Measurements from ENCODE around the gene FOXP1. TPM values are rescaled to one million over a fixed set of nuclear protein-coding genes. Genes with fewer than 3 reads are reported as not detected.

Gene FOXP1
- total RNA-seq, 1 experiment from 2014 or later, result 75.3 TPM

GRCh38 chr3:71559578-71560162, 23.9 kb downstream of the FOXP1 start:
- Histone ChIP-seq H3K4me2 (ENCODE audit: insufficient read depth, insufficient read length, low read length) (no peak overlapping the region), H3K23me2 (ENCODE audit: insufficient read length, low read depth, low read length, poor library complexity, severe bottlenecking) (no peaks in the 10 kb centered on the region), H3K4ac (ENCODE audit: low read depth, low read length) (no peak overlapping the region), H2BK5ac (ENCODE audit: insufficient read length, low read length) (no peak overlapping the region), H2AFZ (ENCODE audit: low read length) (no peak overlapping the region), H2BK120ac (ENCODE audit: low read depth, low read length, poor library complexity, severe bottlenecking) (no peak overlapping the region), H3K79me2 (ENCODE audit: insufficient read depth, low read length) (no peaks in the 10 kb centered on the region), H3K79me1 (ENCODE audit: insufficient read depth, low read depth, low read length, poor library complexity, severe bottlenecking) (no peaks in the 10 kb centered on the region), H3K27ac (ENCODE audit: insufficient read length, low read depth, low read length) (no peak overlapping the region), H2BK12ac (ENCODE audit: insufficient read length, low read depth, low read length) (no peak overlapping the region), H3T11ph (ENCODE audit: low read length) (no peak overlapping the region), H3K23ac (ENCODE audit: insufficient read length, low read depth, low read length) (no peak overlapping the region), H3K27me3 (ENCODE audit: insufficient read depth, low read length) (no peaks in the 10 kb centered on the region), H3K14ac (ENCODE audit: insufficient read depth, low read length) (no peak overlapping the region), H4K8ac (replicated peaks; ENCODE audit: insufficient read length, low read depth, low read length) (no peak overlapping the region), H2BK15ac (ENCODE audit: low read depth, low read length) (no peak overlapping the region), H3K9me3 (ENCODE audit: control insufficient read depth, low read depth, low read length) (no peaks in the 10 kb centered on the region), H2BK20ac (ENCODE audit: low read depth, low read length, poor library complexity, severe bottlenecking) (no peak overlapping the region), H4K91ac (ENCODE audit: insufficient read length, low read depth, low read length) (no peak overlapping the region), H3K18ac (ENCODE audit: insufficient read length, low read depth, low read length) (no peak overlapping the region), H4K20me1 (ENCODE audit: control insufficient read depth, insufficient read depth, insufficient read length) (no peaks in the 10 kb centered on the region), H3K4me1 (ENCODE audit: insufficient read depth, low read length) (no peaks in the 10 kb centered on the region), H3K9ac (ENCODE audit: extremely low read depth, insufficient read length, low read length) (no peak overlapping the region), H2AK5ac (ENCODE audit: insufficient read length, low read length) (no peak overlapping the region), H4K5ac (ENCODE audit: insufficient read length, low read depth, low read length) (no peak overlapping the region), H3K56ac (ENCODE audit: insufficient read length, low read depth, low read length) (no peak overlapping the region)
- Mint-ChIP-seq H3K9me3 (no peaks in the 10 kb centered on the region), H3K4me1 (peaks cover 4 to 10% of the 10 kb centered on the region in 2 experiments; a peak in 2 of 4 replicates), H3K27ac (no peak overlapping the region), H3K27me3 (ENCODE audit: low read depth) (no peaks in the 10 kb centered on the region), H3K4me3 (no peak overlapping the region), H3K36me3 (ENCODE audit: insufficient read depth in 1 of 3, low read depth in 3 of 3) (peaks cover 0 to 9% (median 0%) of the 10 kb centered on the region in 3 experiments; a peak in 2 of 7 replicates)
- WGBS (ENCODE audit: extremely low coverage, insufficient read length, low lambda C conversion rate), result no CpG with 5 or more reads among the region's 4 CpGs
- TF ChIP-seq CTCF (conservative IDR thresholded peaks at IDR 0.05), result no peak
- no peak for DNase-seq

All from H9 (cell line).